ENCODE results near the gene TBC1D22A.

GRCh38 chr22:47153854-47154525, 391.5 kb downstream of the TBC1D22A start:
- TF ChIP-seq CTCF (IDR thresholded peaks at IDR 0.05; ENCODE audit: low read depth, low read length, missing input control) (no peak), ATF3 (IDR thresholded peaks at IDR 0.05) (no peak), RAD21 (IDR thresholded peaks at IDR 0.05) (no peak), SP1 (IDR thresholded peaks at IDR 0.05) (no peak), TAF1 (conservative IDR thresholded peaks at IDR 0.05) (no peak), EGR1 (IDR thresholded peaks at IDR 0.05; ENCODE audit: low read depth in 2 of 2) (no peak), MAX (IDR thresholded peaks at IDR 0.05) (no peak), YY1 (IDR thresholded peaks at IDR 0.05) (no peak)
